ENCODE measurements around the gene ATG9A. TPM values are rescaled to one million over a fixed set of nuclear protein-coding genes. Genes with fewer than 3 reads are reported as not detected.

The ATG9A gene
- total RNA-seq, 1 donor from 2014 or later, result 81.8 TPM

- intact Hi-C loops (cut with micrococcal nuclease), result no loop called here
- no peak for DNase-seq
- no peak for ATAC-seq
Observed at GRCh38 chr2:219182331-219183150, 46.9 kb downstream of the ATG9A start.

- intact Hi-C loops (cut with micrococcal nuclease), result no loop called here
- ATAC-seq (no peak), DNase-seq (no peak)
Observed at GRCh38 chr2:219181531-219181930, 47.9 kb downstream of the ATG9A start.

- DNase-seq, result no peak
- intact Hi-C loops (cut with micrococcal nuclease), result no loop called here
- ATAC-seq, result no peak
Observed at GRCh38 chr2:219180961-219181360, 48.5 kb downstream of the ATG9A start.

- intact Hi-C loops (cut with micrococcal nuclease), result no loop called here
- ATAC-seq (no peak), DNase-seq (no peak)
Observed at GRCh38 chr2:219179601-219180465, 49.6 kb downstream of the ATG9A start.

- ATAC-seq, result peak; percentile 6
- intact Hi-C loops (cut with micrococcal nuclease), result no loop called here
- DNase-seq, result peak; percentile 80
Observed at GRCh38 chr2:219178377-219179175, 50.9 kb downstream of the ATG9A start.

GRCh38 chr2:219177552-219178376 lies 51.7 kb downstream of the ATG9A start, which contains the start of gene RETREG2:
RETREG2 (plus strand) TSS chr2:219178275; CDS start chr2:219178353, 78 bp downstream.
- peak; percentile 81 for ATAC-seq
- intact Hi-C loops (cut with micrococcal nuclease), result no loop called here
- peak; percentile 92 for DNase-seq

- ATAC-seq (peak; percentile 92), DNase-seq (peak; percentile 96)
- intact Hi-C loops (cut with micrococcal nuclease), result no loop called here
Observed at GRCh38 chr2:219176818-219177551, 52.5 kb downstream of the ATG9A start, which contains the start of gene CNPPD1. CNPPD1 (minus strand) TSS chr2:219176925; CDS start chr2:219176828, 97 bp downstream.

- intact Hi-C loops (cut with micrococcal nuclease), result no loop called here
- ATAC-seq (peak; percentile 43), DNase-seq (peak; percentile 66)
Observed at GRCh38 chr2:219175928-219176817, 53.3 kb downstream of the ATG9A start.

- intact Hi-C loops (cut with micrococcal nuclease), result no loop called here
- no peak for DNase-seq
Observed at GRCh38 chr2:219175486-219175885, 54.0 kb downstream of the ATG9A start.

GRCh38 chr2:219174801-219175200 lies 54.6 kb downstream of the ATG9A start:
- ATAC-seq (no peak), DNase-seq (no peak)
- intact Hi-C loops (cut with micrococcal nuclease), result no loop called here

More at GRCh38 chr2:219175486-219175885, 54.0 kb downstream of the ATG9A start:
- ATAC-seq, result no peak

GRCh38 chr2:219174146-219174545 lies 55.3 kb downstream of the ATG9A start:
- intact Hi-C loops (cut with micrococcal nuclease), result no loop called here
- DNase-seq (no peak), ATAC-seq (no peak)

- ATAC-seq (no peak), DNase-seq (no peak)
- intact Hi-C loops (cut with micrococcal nuclease), result no loop called here
Observed at GRCh38 chr2:219173176-219173575, 56.3 kb downstream of the ATG9A start.

- intact Hi-C loops (cut with micrococcal nuclease), result no loop called here
- no peak for ATAC-seq
- no peak for DNase-seq
Observed at GRCh38 chr2:219172231-219173154, 56.9 kb downstream of the ATG9A start.

- DNase-seq (peak; percentile 54), ATAC-seq (peak; percentile 66)
- intact Hi-C loops (cut with micrococcal nuclease), result no loop called here
Observed at GRCh38 chr2:219171231-219171651, 58.2 kb downstream of the ATG9A start.

GRCh38 chr2:219169930-219170654 lies 59.3 kb downstream of the ATG9A start, which contains the start of gene SLC23A3:
SLC23A3 (minus strand) TSS chr2:219170029; CDS start chr2:219169984, 45 bp downstream.
- intact Hi-C loops (cut with micrococcal nuclease), result no loop called here

More at GRCh38 chr2:219169930-219170654, 59.3 kb downstream of the ATG9A start, which contains the start of gene SLC23A3:
- ATAC-seq (no peak), DNase-seq (no peak)

Measured in left ventricle myocardium superior (tissue), 1 donor.